Mesenteric fat pad (tissue), 1 donor: Measurements from ENCODE around the gene CREB3. TPM values are rescaled to one million over a fixed set of nuclear protein-coding genes. Genes with fewer than 3 reads are reported as not detected.

Experiments
- DNase-seq: peaks from one replicate; pipeline ENCODE4 v3.0.0-alpha.2; 2020; ENCODE audit warnings: low spot score
- microRNA-seq: library from miRNA; unstranded; fragments of <30 nt; microRNA quantifications from one replicate; pipeline ENCODE4 v1.2.0, GENCODE V29; 2020; ENCODE audit warnings: borderline number of aligned reads
- total RNA-seq: library from RNA; stranded (reverse); fragmentation: NEBNext Ultra II Directional; extraction: Animal tissue kit (Norgen Biotek cat#: 25700); gene quantifications from one replicate; pipeline ENCODE4 v1.2.1, GENCODE V29; 2021
- donor health status: DM: yes; HTN: yes; CAD: no.

The CREB3 gene
- total RNA-seq, 1 donor from 2014 or later = 42.5 TPM

DNA sequence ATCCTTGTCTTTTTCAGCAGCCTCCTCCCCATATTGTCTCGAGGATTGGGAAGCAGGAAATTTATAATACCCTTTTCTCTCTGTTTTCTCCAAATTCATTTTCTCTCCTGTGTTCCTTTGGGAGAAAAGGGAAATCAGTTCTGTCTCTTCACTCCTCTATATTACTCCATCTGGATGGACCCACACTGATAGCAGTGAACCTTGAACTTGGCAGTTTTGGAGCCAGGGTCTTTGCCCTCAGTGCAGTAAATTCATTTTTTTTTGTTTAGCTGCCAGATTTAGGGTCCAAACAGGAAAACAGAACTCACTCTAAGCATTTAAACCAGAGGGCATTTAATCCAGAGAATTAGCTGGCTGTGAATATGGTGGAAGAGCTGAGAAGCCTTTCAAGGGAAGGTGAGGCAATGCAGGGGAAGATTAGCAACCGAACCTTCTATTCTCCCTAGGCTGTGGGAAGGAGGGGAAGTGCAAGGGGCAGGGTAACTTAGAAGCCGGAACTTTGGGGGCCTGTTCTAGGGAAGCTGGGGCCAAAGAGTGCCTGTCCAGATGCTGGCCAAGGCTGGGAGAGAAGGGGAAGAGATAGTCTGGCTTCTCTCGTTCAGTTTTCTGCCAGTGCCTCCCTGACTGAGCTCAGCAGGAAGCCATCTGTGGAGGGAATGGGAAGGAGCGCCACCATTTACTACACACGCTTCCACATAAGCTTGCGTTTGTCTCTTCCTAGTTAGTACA lies 42.6 kb downstream of the CREB3 start:
- DNase-seq = no peak

DNA sequence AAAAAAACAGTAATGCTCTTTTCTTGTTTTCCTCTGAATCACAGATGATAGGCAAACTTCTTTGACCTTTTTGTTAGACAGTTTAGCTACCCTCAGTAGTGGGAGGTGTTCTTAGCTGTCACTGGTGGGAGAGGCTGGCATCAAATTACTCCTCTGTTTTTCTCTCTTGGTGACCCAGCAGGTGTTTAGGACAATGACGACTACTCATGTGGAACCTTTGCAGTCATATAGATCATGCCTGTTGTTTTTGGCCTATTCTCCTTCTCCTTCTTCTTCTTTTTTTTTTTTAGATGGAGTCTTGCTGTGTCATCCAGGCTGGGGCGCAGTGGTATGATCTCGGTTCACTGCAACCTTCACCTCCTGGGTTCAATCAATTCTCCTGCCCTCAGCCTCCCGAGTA lies 43.6 kb downstream of the CREB3 start:
- DNase-seq = no peak

DNA sequence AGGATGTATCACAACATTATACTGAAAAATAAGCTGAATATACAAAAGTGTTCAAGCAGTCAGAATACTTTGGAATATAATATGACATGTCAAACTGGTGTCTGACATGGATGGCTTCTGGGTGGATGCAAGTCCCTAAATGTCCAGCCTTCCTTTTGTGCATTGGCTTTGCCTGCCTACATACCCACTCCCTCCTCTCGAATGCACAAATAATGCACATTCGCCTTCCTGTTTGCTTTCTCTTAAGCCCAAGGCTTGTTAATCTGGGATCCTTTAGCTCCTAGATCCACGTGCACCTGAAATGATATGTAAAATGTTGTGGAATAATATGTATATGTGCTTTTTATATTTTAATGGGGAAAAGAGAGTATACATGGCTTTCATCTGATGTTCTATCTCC lies 46.0 kb downstream of the CREB3 start:
- DNase-seq = no peak

DNA sequence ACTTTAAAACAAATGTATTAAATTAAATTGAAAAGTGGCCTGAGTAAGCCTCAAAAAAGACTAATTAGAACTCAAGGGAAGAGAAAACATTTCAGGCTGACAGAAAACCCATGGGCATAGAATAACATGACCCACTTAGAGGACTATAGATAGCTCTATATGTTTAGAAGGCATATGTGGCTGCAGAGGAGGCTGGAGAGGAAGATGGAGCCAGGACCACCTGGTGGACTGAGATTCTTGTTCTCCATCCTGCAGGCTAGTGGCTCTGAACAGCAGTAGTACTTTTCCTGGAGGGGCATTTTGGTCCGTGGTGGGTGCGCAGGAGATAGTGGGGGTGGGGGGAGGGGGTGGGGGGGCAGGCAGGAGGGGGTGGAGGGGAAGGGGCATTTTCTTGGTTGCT lies 48.6 kb downstream of the CREB3 start:
- no peak for DNase-seq

DNA sequence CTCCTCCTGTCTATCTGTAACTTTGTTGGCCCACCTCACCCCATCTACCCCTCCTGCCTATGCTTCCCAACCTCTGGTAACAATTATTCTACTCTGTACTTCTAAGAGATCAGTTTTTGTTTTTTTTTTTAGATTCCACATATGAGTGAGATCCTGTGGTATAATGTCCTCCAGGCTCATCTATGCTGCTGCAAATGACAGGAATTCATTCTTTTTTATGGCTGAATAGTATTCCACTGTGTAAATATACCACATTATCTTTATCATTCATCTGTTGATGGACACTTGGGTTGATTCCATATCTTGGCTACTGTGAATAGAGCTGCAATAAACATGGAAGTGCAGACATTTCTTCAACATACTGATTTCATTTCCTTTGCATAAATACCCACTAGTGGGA lies 51.0 kb downstream of the CREB3 start:
- DNase-seq = no peak

Small RNA genes lying within 50 kb of the gene (microRNA-seq; reads per million reads assigned to microRNA genes)
- gene MIR6852 (not detected), gene MIR6853 (not detected)

Other genes starting within 250 kb of the CREB3 start
- 40.2 TPM for gene RUSC2, start 242.6 kb upstream of the CREB3 start, total RNA-seq
- 94.4 TPM for gene TESK1, start 127.4 kb upstream of the CREB3 start, total RNA-seq
- gene CD72, start 114.3 kb upstream of the CREB3 start, total RNA-seq = 7.0 TPM
- gene SIT1, start 81.7 kb upstream of the CREB3 start, total RNA-seq = 1.3 TPM
- gene RMRP, start 74.6 kb upstream of the CREB3 start, total RNA-seq = 19,106 TPM
- gene CCDC107, start 74.4 kb upstream of the CREB3 start, total RNA-seq = 103 TPM
- gene ARHGEF39, start 67.5 kb upstream of the CREB3 start, total RNA-seq = 0.58 TPM
- not detected for gene CA9, start 58.7 kb upstream of the CREB3 start, total RNA-seq
- 244 TPM for gene TPM2, start 42.7 kb upstream of the CREB3 start, total RNA-seq
- gene TLN1, start 471 bp upstream of the CREB3 start, total RNA-seq = 622 TPM
- 54.5 TPM for gene GBA2, start 16.6 kb downstream of the CREB3 start, total RNA-seq
- gene RGP1, start 16.6 kb downstream of the CREB3 start, total RNA-seq = 25.0 TPM
- gene MSMP, start 21.6 kb downstream of the CREB3 start, total RNA-seq = not detected
- gene NPR2, start 58.9 kb downstream of the CREB3 start, total RNA-seq = 23.2 TPM
- 0.61 TPM for gene SPAG8, start 79.6 kb downstream of the CREB3 start, total RNA-seq
- gene HINT2, start 82.4 kb downstream of the CREB3 start, total RNA-seq = 42.7 TPM
- not detected for gene FAM221B, start 96.1 kb downstream of the CREB3 start, total RNA-seq
- gene TMEM8B, start 96.6 kb downstream of the CREB3 start, total RNA-seq = 6.7 TPM
- gene OR13J1, start 137.7 kb downstream of the CREB3 start, total RNA-seq = not detected
- 5.2 TPM for gene HRCT1, start 173.5 kb downstream of the CREB3 start, total RNA-seq
- gene SPAAR, start 176.8 kb downstream of the CREB3 start, total RNA-seq = 25.3 TPM
- not detected for gene OR2S2, start 225.5 kb downstream of the CREB3 start, total RNA-seq